GM12891 (cell line): ENCODE measurements around the gene SRP54.
"Not testable (repeated sequence)": the region's sequence is repeated elsewhere in the genome, so short reads cannot be mapped to it uniquely, and the experiment has no call there.

Experiments
- DNase-seq: peaks from one replicate; pipeline ENCODE4 v3.0.0; 2011; ENCODE audit warnings: low spot score; ENCODE audit not compliant: insufficient read length
- FAIRE-seq: peaks from 2 replicates; lab custom pipeline; 2011; peaks lifted over from hg19 to GRCh38; lab: Jason Lieb, UNC
- PAX5 ChIP-seq: IDR thresholded peaks from 2 replicates; pipeline ENCODE4 v1.6.1; 2011; ENCODE audit warnings: low read length, moderate library complexity, mild to moderate bottlenecking; ENCODE audit not compliant: insufficient read depth, severe bottlenecking
- POLR2A ChIP-seq: IDR thresholded peaks from 2 replicates; pipeline ENCODE4 v1.6.1; 2011; ENCODE audit warnings: low read depth, low read length, control low read depth
- POLR2AphosphoS5 ChIP-seq: IDR thresholded peaks from 2 replicates; pipeline ENCODE4 v1.6.1; 2011; ENCODE audit warnings: low read depth, low read length, control low read depth
- POU2F2 ChIP-seq: IDR thresholded peaks from 2 replicates; pipeline ENCODE4 v1.6.1; 2011; ENCODE audit warnings: low read depth, mild to moderate bottlenecking, control low read depth, low read length, moderate library complexity
- SPI1 ChIP-seq: IDR thresholded peaks from 2 replicates; pipeline ENCODE4 v1.6.1; 2011; ENCODE audit warnings: low read depth, low read length, control low read depth
- TAF1 ChIP-seq: IDR thresholded peaks from 2 replicates; pipeline ENCODE4 v1.6.1; 2011; ENCODE audit warnings: low read depth, low read length, control low read depth

The SRP54 gene

GRCh38 chr14:34957771-34958286 lies 25.0 kb upstream of the SRP54 start:
- FAIRE-seq, result no peak
- TF ChIP-seq TAF1 (no peak), SPI1 (no peak), POLR2A (no peak), PAX5 (no peak), POU2F2 (no peak), POLR2AphosphoS5 (no peak)
- DNase-seq, result no peak

- FAIRE-seq, DNase-seq: not testable (repeated sequence)
Measured at GRCh38 chr14:34962106-34962505, 20.7 kb upstream of the SRP54 start.

GRCh38 chr14:34964977-34965764 lies 17.6 kb upstream of the SRP54 start:
- DNase-seq (no peak), FAIRE-seq (no peak)
- TF ChIP-seq PAX5 (no peak), POLR2A (no peak), POU2F2 (no peak), TAF1 (no peak), SPI1 (no peak), POLR2AphosphoS5 (no peak)

- DNase-seq, result no peak
- FAIRE-seq, result peak; percentile 50
- TF ChIP-seq TAF1 (no peak), POLR2A (0 out of 2 replicates have a peak, but pooled peaks have one; percentile 21), SPI1 (no peak), POLR2AphosphoS5 (no peak)
Measured at GRCh38 chr14:34965912-34966311, 16.9 kb upstream of the SRP54 start.

- DNase-seq (peak; percentile 17), FAIRE-seq (peak; percentile 81)
- no peak for TF ChIP-seq POU2F2
- no peak for TF ChIP-seq TAF1
- no peak for TF ChIP-seq SPI1
- no peak for TF ChIP-seq PAX5
- TF ChIP-seq POLR2A, result no peak
- no peak for TF ChIP-seq POLR2AphosphoS5
Measured at GRCh38 chr14:34966413-34966812, 16.4 kb upstream of the SRP54 start.

- no peak for TF ChIP-seq POLR2A
- TF ChIP-seq SPI1, result no peak
- no peak for TF ChIP-seq PAX5
- no peak for TF ChIP-seq TAF1
- DNase-seq (no peak), FAIRE-seq (no peak)
Measured at GRCh38 chr14:34970665-34971064, 12.1 kb upstream of the SRP54 start.

GRCh38 chr14:34971381-34971780 lies 11.4 kb upstream of the SRP54 start:
- no peak for DNase-seq
- TF ChIP-seq PAX5 (no peak), POLR2A (no peak), POU2F2 (no peak), POLR2AphosphoS5 (no peak), TAF1 (no peak), SPI1 (no peak)
- FAIRE-seq, result no peak

- no peak for DNase-seq
- TF ChIP-seq POU2F2 (no peak), POLR2A (no peak), TAF1 (no peak), SPI1 (no peak), POLR2AphosphoS5 (no peak), PAX5 (no peak)
- FAIRE-seq, result no peak
Measured at GRCh38 chr14:34971801-34972200, 11.0 kb upstream of the SRP54 start.

GRCh38 chr14:34978444-34978843 lies 4.3 kb upstream of the SRP54 start:
- TF ChIP-seq POLR2A (no peak), PAX5 (no peak), POU2F2 (no peak), TAF1 (no peak), SPI1 (no peak), POLR2AphosphoS5 (no peak)
- no peak for FAIRE-seq
- no peak for DNase-seq
